Thymus (tissue), 11 donors: Measurements from ENCODE around the gene PBLD. TPM values are rescaled to one million over a fixed set of nuclear protein-coding genes. Genes with fewer than 3 reads are reported as not detected.

Experiments used
- DNase-seq, 9 donors: peaks; one replicate each; pipeline ENCODE4 v3.0.0-alpha.2; 2013; ENCODE audit warnings: low spot score in 9 of 9, low read depth in 6 of 9, missing footprints in 1 of 9
- H3K27ac ChIP-seq, 2 donors: one replicate each; pipeline ENCODE4 v1.5.1; 2013; ENCODE audit warnings: control low read depth in 1 of 2, low read depth in 1 of 2, low read length in 1 of 2, mild to moderate bottlenecking in 1 of 2, moderate library complexity in 1 of 2
- H3K27me3 ChIP-seq, 2 donors: one replicate each; pipeline ENCODE4 v1.5.1; 2013; ENCODE audit warnings: low read length in 1 of 2; ENCODE audit not compliant: control insufficient read depth in 2 of 2, insufficient read depth in 1 of 2
- H3K36me3 ChIP-seq, 2 donors: one replicate each; pipeline ENCODE4 v1.5.1; 2013; ENCODE audit warnings: low read length in 1 of 2, mild to moderate bottlenecking in 1 of 2, moderate library complexity in 1 of 2; ENCODE audit not compliant: control insufficient read depth in 2 of 2, insufficient read depth in 2 of 2
- H3K4me1 ChIP-seq, 2 donors: one replicate each; pipeline ENCODE4 v1.5.1; 2013; ENCODE audit warnings: low read length in 2 of 2; ENCODE audit not compliant: control insufficient read depth in 2 of 2, insufficient read depth in 2 of 2
- H3K4me3 ChIP-seq, 2 donors: one replicate each; pipeline ENCODE4 v1.5.1; 2013; ENCODE audit warnings: low read length in 2 of 2, control low read depth in 1 of 2, mild to moderate bottlenecking in 1 of 2
- H3K9me3 ChIP-seq, 2 donors: one replicate each; pipeline ENCODE4 v1.5.1; 2013; ENCODE audit warnings: low read length in 1 of 2, mild to moderate bottlenecking in 1 of 2; ENCODE audit not compliant: control insufficient read depth in 2 of 2, insufficient read depth in 1 of 2
- WGBS: extraction: QIAGEN DNeasy Blood & Tissue Kit; methylation state at CpG from one replicate; pipeline ENCODE4 v1.1.7; 2013; 5-methylcytosine and 5-hydroxymethylcytosine counted together
- polyA plus RNA-seq: library from polyadenylated mRNA; stranded (reverse); fragments of 200-250 nt; gene quantifications from one replicate; pipeline ENCODE4 v1.2.3, GENCODE V29; 2013
- total RNA-seq: library from RNA; stranded (reverse); fragments of 120-200 nt; gene quantifications from one replicate; pipeline ENCODE4 v1.2.4, GENCODE V29; 2013
- donor health status: healthy.

Gene PBLD
- total and polyA plus RNA-seq, 2 donors = 1.7 to 2.5 TPM

DNA sequence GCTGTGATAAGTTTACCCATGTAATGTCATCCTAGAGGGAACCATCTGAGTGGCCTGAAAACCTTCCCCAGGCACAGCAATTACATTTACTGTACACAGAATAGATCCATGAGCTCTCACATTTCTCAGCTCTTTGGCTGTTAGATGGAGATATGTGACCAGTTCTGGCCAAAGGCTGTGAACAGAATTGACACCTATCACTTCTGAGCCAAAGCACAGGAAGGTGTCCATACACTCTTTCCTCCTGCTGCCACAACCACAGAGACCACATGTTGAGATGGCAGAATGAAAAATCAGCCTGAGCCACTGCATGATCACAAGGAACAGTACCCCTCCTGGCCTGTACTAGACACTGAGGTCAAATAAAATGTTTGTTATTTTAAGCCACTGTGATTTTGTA, 56.5 kb downstream of the PBLD start:
- H3K4me1 ChIP-seq = no peaks in the 10 kb centered on the region
- no peak overlapping the region for H3K27ac ChIP-seq
- no peaks in the 10 kb centered on the region for H3K27me3 ChIP-seq
- peaks cover 0 to 15% of the 10 kb centered on the region in 2 donors for H3K9me3 ChIP-seq
- H3K36me3 ChIP-seq = no peaks in the 10 kb centered on the region
- H3K4me3 ChIP-seq = no peak overlapping the region
- no peak for DNase-seq

- Histone ChIP-seq H3K27ac (no peak overlapping the region), H3K9me3 (peaks cover 0 to 15% of the 10 kb centered on the region in 2 donors), H3K27me3 (no peaks in the 10 kb centered on the region), H3K36me3 (no peaks in the 10 kb centered on the region), H3K4me3 (no peak overlapping the region), H3K4me1 (no peaks in the 10 kb centered on the region)
- DNase-seq = no peak
- 100% methylated on average over 2 of the region's 2 CpGs for WGBS
These were observed 57.1 kb downstream of the PBLD start for GRCh38 chr10:68275600-68276126.

GRCh38 chr10:68272833-68273232, 59.9 kb downstream of the PBLD start:
- H3K4me3 ChIP-seq = no peak overlapping the region
- no peaks in the 10 kb centered on the region for H3K27me3 ChIP-seq
- H3K4me1 ChIP-seq = no peaks in the 10 kb centered on the region
- no peak overlapping the region for H3K27ac ChIP-seq
- H3K36me3 ChIP-seq = no peaks in the 10 kb centered on the region
- H3K9me3 ChIP-seq = peaks cover 0 to 3% of the 10 kb centered on the region in 2 donors
- DNase-seq = no peak

DNA sequence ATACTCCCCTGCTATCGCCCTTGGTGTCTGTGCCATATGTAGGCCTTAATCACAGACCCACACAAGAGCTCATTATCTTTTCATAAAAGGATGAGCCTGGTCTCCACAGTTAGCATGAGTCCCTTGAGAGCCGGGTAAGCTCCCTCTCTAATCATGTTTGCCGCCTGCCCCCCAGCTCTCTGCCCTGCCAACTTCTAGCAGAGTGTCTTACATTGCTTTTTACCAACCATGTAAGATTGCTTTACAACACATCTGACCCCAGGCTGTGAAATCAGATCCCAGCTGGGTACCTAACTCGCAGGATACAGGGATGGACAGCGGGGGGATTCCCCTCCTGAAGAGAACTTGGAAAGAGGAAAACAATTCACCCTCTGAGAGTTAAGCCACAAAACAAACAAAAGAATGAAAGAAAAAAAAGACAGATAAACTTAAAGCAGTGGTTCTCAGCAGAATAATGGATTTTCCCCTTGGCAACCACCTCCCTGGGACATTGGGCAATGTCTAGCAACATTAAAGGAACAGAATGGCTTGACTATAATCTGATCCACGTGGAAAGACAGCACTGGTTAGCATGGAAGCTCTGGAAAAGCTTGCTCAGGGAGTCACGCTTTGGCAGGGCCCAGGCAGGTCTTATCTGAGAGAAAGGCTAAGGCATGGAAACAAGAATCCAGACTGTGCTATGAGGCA, 61.4 kb downstream of the PBLD start:
- H3K27ac ChIP-seq = no peak overlapping the region
- DNase-seq = no peak
- no peaks in the 10 kb centered on the region for H3K27me3 ChIP-seq
- no peak overlapping the region for H3K4me3 ChIP-seq
- WGBS = 91% methylated on average over 7 of the region's 7 CpGs
- no peaks in the 10 kb centered on the region for H3K4me1 ChIP-seq
- no peaks in the 10 kb centered on the region for H3K36me3 ChIP-seq
- H3K9me3 ChIP-seq = no peaks in the 10 kb centered on the region

DNA sequence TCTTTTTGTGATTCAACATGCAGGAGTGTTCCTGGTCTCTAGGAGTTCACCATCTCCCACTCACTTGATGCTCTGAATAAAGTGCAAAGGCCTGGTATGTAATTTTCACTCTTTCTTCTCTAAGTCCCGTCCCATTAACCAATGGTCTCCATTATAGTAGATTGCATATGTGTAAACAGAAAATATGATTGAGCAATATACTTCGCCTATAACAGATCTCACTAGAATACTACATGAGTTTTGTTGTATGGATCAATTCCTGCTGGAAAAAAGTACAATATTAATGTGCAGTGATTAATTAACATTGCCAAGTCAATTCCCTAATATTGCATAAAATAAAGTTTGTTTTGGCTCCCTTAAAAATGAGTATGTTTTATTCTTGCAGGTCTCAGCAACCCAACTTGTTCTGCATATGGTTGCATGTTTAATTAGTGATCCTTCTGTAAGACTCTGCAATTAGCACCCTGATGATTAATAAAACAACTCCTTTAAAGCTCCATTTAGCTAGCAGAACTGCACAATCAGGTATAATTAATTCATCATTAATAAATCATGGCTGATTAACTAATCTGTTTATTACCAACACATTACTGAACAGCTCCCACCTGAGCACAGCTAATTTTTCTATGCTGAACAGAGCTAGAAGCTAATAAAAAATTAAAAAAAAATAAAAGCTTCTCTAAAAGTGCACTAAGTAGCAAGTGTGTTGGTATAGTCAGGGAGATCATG, 63.0 kb downstream of the PBLD start:
- DNase-seq = no peak
- Histone ChIP-seq H3K9me3 (no peaks in the 10 kb centered on the region), H3K4me1 (no peaks in the 10 kb centered on the region), H3K27ac (no peak overlapping the region), H3K4me3 (no peak overlapping the region), H3K36me3 (no peaks in the 10 kb centered on the region), H3K27me3 (no peaks in the 10 kb centered on the region)
- WGBS = 97% methylated on average over 2 of the region's 2 CpGs

DNA sequence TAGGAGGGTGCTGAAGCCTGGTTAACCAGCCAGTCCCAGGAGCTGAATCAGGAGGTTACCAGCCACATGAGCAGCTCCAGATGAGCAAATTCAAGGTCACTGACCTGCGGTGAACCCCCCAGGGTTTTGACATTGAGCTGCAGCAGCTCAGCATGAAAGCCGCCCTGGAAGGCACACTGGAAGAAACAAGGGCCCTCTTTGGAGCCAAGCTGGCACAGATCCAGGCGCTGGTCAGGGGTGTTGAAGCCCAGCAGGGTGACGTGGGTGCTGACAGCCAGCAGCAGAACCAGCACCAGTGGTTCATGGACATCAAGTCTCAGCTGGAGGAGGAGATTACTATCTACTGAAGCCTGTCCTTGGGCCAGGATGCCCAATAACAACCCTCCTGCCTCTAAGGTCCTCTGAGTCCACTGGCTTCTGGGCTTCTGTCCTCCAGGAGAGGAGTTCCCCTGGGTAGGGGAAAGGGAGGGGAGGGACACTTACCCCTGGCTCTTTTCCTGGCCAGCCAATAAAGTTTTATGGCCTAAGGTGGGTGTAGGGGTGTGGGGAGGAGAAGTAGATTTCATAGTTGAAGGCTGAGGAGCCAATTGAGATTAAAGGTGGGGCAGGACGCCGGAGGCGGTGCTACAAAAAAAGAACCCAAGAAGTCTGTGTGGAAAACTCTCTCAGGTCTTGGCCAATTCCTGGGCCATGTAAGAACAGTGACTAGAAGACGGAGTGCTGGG, 71.4 kb downstream of the PBLD start:
- no peaks in the 10 kb centered on the region for H3K4me1 ChIP-seq
- no peaks in the 10 kb centered on the region for H3K27me3 ChIP-seq
- H3K4me3 ChIP-seq = no peak overlapping the region
- H3K9me3 ChIP-seq = no peaks in the 10 kb centered on the region
- H3K36me3 ChIP-seq = no peaks in the 10 kb centered on the region
- no peak overlapping the region for H3K27ac ChIP-seq
- WGBS = 98% methylated on average over 8 of the region's 8 CpGs
- DNase-seq = no peak

DNA sequence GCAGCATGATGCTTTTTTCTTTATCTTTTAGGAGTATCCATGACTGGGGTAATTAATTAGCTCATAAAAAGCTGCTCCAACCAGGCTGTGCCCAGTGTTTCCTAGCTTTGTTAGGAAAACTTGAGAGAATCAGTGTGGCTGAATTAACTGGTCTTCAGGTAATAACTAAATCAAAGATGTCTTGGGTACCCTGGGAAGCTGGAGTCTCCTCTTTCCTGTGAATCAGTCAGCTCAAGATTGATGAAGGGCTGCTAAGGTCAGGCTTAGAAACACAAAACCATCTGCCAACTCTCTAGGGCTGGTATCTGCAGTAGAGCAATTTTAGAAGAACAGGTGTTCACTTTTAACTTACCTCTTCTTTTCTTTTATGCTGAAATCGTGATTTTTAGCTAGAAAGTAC, 79.4 kb downstream of the PBLD start:
- H3K36me3 ChIP-seq = no peaks in the 10 kb centered on the region
- H3K27ac ChIP-seq = no peak overlapping the region
- WGBS = 81% methylated on average over 1 of the region's 1 CpG
- no peaks in the 10 kb centered on the region for H3K4me1 ChIP-seq
- no peaks in the 10 kb centered on the region for H3K27me3 ChIP-seq
- no peaks in the 10 kb centered on the region for H3K9me3 ChIP-seq
- no peak for DNase-seq
- H3K4me3 ChIP-seq = no peak overlapping the region

DNA sequence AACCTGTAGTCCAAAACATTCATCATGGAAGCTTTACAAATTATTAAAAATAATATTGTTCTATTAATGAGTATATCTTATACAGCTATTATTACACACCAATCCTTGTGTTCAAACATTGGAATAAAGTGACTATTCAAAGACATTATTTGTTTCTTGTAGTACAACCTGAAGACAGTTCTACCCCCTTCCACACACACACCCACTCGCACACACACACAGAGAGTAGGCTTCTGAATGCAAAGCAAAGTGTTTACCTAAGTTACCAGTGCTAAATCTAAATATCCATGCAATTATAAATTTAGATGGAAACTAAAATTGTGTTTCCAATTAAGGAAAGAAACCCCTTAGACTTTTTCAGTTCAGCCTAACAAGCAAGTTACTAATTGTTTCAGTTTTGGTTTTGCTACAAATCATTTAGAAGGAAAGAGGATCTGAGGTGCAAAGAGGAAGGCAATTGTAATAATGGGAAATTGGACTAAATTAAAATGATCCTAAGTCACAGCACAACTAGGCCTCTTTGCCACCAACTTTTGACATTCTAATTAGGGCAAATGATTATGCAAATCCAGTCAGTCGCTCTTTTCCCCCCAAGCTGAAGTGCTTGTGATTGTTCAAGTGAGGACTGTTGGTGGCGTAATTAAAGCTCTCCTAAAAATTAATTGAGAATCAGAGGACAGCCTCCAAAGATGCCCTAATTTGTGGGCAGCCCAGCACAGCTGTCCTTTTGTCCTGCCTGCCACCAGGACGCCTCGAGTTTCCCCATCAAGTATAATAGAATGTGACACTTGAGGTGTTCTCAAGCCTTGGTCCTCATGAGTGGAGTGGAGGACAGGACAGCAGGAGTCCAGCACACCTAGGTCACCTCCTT, 80.9 kb downstream of the PBLD start:
- H3K27me3 ChIP-seq = no peaks in the 10 kb centered on the region
- H3K36me3 ChIP-seq = no peaks in the 10 kb centered on the region
- WGBS = 91% methylated on average over 5 of the region's 5 CpGs
- H3K4me1 ChIP-seq = no peaks in the 10 kb centered on the region
- no peak for DNase-seq
- no peak overlapping the region for H3K4me3 ChIP-seq
- H3K27ac ChIP-seq = no peak overlapping the region
- no peaks in the 10 kb centered on the region for H3K9me3 ChIP-seq
